Esophagus squamous epithelium (tissue), 5 donors: Measurements from ENCODE around the gene MYOM3. TPM values are rescaled to one million over a fixed set of nuclear protein-coding genes. Genes with fewer than 3 reads are reported as not detected.
"Not testable (repeated sequence)": the region's sequence is repeated elsewhere in the genome, so short reads cannot be mapped to it uniquely, and the experiment has no call there.

Source experiments
- DNase-seq: peaks from one replicate; lab custom pipeline; 2025; lab: John Stamatoyannopoulos, UW
- H3K27ac ChIP-seq, 4 donors: fragments of 200-600 bp; sonication (generic); one replicate each; pipeline ENCODE4 v1.5.1; 2016 to 2019; ENCODE audit warnings: mild to moderate bottlenecking in 1 of 4
- H3K27me3 ChIP-seq, 4 donors: fragments of 200-600 bp; sonication (generic); 1 replicate in 3 of 4; 2 replicates in 1 of 4; pipeline versions ENCODE4 v1.5.1 to v1.6.0; 2017 to 2021; ENCODE audit warnings: antibody characterized with exemption in 1 of 4
- H3K36me3 ChIP-seq, 3 donors: fragments of 200-600 bp; sonication (generic); one replicate each; pipeline ENCODE4 v1.5.1; 2016 to 2019
- H3K4me1 ChIP-seq, 3 donors: fragments of 200-600 bp; sonication (generic); one replicate each; pipeline ENCODE4 v1.5.1; 2017 to 2019
- H3K4me3 ChIP-seq, 4 donors: fragments of 200-600 bp; sonication (generic); 1 replicate in 3 of 4; 2 replicates in 1 of 4; pipeline ENCODE4 v1.5.1; 2016 to 2019; ENCODE audit warnings: mild to moderate bottlenecking in 2 of 4, moderate library complexity in 1 of 4
- H3K9me3 ChIP-seq, 3 donors: fragments of 200-600 bp; sonication (generic); one replicate each; pipeline ENCODE4 v1.5.1; 2016 to 2019
- POLR2A ChIP-seq, 4 donors: fragments of 450-650 bp; IDR thresholded peaks; one replicate each; pipeline ENCODE4 v1.6.1; 2017; ENCODE audit warnings: antibody characterized with exemption in 4 of 4, mild to moderate bottlenecking in 4 of 4, moderate library complexity in 3 of 4
- WGBS, 2 donors: methylation state at CpG; one replicate each; pipeline ENCODE4 v1.1.5; 2018; 5-methylcytosine and 5-hydroxymethylcytosine counted together
- intact Hi-C: fragments of 100-400 bp; cut with DNase I; formaldehyde crosslinking; loops from one replicate; pipeline ENCODE4 v1.15.0; 2022
- total RNA-seq, 4 donors: library from RNA; depleted of rRNA; stranded (reverse); fragments of >200 nt; gene quantifications; one replicate each; pipeline ENCODE4 v1.1.0, GENCODE V29; 2016
- TF ChIP-seq, protein P1 (sequence below), 6 experiments: fragments of 450-650 bp in 4 of 6; fragments of 200-600 bp in 2 of 6; sonication (generic) in 2 of 6; IDR thresholded peaks; one replicate each; pipeline ENCODE4 v1.5.1; 2016 to 2019; ENCODE audit warnings: antibody characterized with exemption in 6 of 6, mild to moderate bottlenecking in 4 of 6, moderate library complexity in 4 of 6
- donor health status: DM: yes; HTN: yes; CAD: no.

Gene MYOM3
- total RNA-seq, 4 donors from 2014 or later = 0.30 to 1.1 (median 0.56) TPM

DNA sequence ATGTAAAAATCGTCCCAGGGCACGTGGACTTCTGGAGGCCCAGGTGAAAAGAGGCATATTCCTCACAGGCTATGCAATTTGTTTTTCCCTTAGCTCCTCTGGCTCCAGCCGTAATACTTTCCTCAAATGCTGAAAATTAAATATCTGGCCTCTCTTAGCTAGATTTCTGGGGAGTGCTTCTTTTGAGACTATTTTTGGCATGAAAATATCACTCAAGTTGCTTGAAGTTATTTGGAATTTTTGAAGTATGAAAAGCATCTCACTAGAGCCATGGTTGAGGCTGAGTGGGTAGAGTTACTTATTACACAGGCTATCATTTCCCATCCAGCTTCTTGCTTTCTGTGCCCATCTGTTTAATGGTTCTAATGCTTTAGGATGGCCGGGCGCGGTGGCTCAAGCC lies 59.7 kb downstream of the MYOM3 start:
- intact Hi-C loops = no loop called here
- Histone ChIP-seq H3K36me3 (no peaks in the 10 kb centered on the region), H3K27me3 (no peaks in the 10 kb centered on the region), H3K4me3 (no peak overlapping the region), H3K9me3 (no peaks in the 10 kb centered on the region), H3K27ac (no peak overlapping the region), H3K4me1 (peaks cover 0 to 7% (median 4%) of the 10 kb centered on the region in 3 donors)
- DNase-seq = no peak
- no peak for TF ChIP-seq POLR2A (IDR thresholded peaks at IDR 0.05)
- TF ChIP-seq, protein P1, sequence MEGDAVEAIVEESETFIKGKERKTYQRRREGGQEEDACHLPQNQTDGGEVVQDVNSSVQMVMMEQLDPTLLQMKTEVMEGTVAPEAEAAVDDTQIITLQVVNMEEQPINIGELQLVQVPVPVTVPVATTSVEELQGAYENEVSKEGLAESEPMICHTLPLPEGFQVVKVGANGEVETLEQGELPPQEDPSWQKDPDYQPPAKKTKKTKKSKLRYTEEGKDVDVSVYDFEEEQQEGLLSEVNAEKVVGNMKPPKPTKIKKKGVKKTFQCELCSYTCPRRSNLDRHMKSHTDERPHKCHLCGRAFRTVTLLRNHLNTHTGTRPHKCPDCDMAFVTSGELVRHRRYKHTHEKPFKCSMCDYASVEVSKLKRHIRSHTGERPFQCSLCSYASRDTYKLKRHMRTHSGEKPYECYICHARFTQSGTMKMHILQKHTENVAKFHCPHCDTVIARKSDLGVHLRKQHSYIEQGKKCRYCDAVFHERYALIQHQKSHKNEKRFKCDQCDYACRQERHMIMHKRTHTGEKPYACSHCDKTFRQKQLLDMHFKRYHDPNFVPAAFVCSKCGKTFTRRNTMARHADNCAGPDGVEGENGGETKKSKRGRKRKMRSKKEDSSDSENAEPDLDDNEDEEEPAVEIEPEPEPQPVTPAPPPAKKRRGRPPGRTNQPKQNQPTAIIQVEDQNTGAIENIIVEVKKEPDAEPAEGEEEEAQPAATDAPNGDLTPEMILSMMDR (IDR thresholded peaks at IDR 0.05) = no peak
- 50 to 61% methylated on average over 4 to 5 of the region's 6 CpGs for WGBS, 2 donors

DNA sequence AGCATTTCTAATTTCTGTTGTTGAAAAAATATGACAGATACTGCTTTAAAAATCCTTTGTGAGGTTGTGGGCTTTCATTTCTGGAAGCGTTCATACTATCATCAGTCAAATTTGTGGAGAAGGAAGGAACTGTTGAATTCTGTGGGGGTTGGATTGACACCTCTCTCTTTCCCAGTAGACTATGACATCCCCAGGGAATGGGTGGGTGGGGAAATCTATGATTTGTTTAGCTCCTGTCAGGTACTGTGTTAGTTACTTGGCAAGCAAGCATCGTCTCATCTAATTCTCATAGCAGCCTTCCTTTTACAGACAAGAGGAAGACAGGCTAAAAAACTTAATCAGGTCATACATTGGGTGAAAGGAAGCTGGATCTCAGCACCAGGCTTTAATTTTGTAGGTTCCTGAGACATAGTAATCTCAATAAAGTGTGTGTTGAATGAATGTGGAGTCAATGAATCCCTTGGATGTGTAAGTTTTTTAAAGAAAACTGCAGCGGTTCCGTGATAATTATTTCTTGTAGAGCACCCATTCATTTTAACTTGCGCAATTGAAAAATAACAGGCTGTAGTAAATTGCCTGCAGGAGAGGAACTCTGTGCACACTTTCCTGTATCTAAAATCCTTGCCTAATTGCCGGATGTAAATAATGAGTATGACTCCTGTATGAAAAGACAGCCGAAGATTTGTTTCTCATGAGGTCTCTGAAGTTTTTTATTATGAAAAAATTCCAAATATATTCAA lies 60.6 kb downstream of the MYOM3 start:
- H3K27ac ChIP-seq = no peak overlapping the region
- H3K4me3 ChIP-seq = no peak overlapping the region
- peaks cover 6 to 16% (median 13%) of the 10 kb centered on the region in 3 donors for H3K4me1 ChIP-seq
- DNase-seq = no peak
- TF ChIP-seq POLR2A (IDR thresholded peaks at IDR 0.05) = no peak
- TF ChIP-seq, protein P1 (IDR thresholded peaks at IDR 0.05) = no peak
- no peaks in the 10 kb centered on the region for H3K36me3 ChIP-seq
- H3K27me3 ChIP-seq = no peaks in the 10 kb centered on the region
- H3K9me3 ChIP-seq = no peaks in the 10 kb centered on the region
- WGBS, 2 donors = 42 to 48% methylated on average over 7 of the region's 7 CpGs
- intact Hi-C loops = no loop called here

DNA sequence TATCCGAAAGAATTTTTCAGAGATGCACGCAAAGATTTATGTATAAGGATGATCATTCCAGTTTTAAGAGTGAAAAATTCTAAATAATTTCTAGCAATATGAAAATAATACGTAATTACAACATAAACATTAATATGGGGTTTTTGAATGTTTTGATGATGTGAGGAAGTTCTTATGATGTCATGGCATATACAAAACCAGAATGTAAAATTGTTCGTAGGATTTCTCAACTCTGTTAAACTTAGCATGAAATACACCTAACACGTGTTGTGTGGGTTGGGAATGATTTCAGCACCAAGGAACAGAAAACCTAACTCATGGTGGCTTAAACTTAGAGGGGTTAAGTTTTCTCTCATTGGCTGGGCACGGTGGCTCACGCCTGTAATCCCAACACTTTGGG lies 62.2 kb downstream of the MYOM3 start:
- WGBS, 2 donors = 87 to 94% methylated on average over 7 of the region's 7 CpGs
- Histone ChIP-seq H3K27me3 (no peaks in the 10 kb centered on the region), H3K36me3 (no peaks in the 10 kb centered on the region), H3K4me3 (no peak overlapping the region), H3K27ac (no peak overlapping the region), H3K4me1 (peaks cover 6 to 26% (median 21%) of the 10 kb centered on the region in 3 donors), H3K9me3 (no peaks in the 10 kb centered on the region)
- intact Hi-C loops = no loop called here
- TF ChIP-seq POLR2A (IDR thresholded peaks at IDR 0.05) = no peak
- TF ChIP-seq, protein P1 (IDR thresholded peaks at IDR 0.05) = no peak
- DNase-seq = no peak

- H3K4me3 ChIP-seq, H3K27me3 ChIP-seq, H3K36me3 ChIP-seq, H3K9me3 ChIP-seq, H3K27ac ChIP-seq, intact Hi-C loops, DNase-seq: not testable (repeated sequence)
- peaks cover 6 to 26% (median 21%) of the 10 kb centered on the region in 3 donors for H3K4me1 ChIP-seq
- WGBS, 2 donors = 73 to 85% methylated on average over 4 of the region's 4 CpGs
These were observed 63.0 kb downstream of the MYOM3 start for GRCh38 chr1:24048894-24049293.

DNA sequence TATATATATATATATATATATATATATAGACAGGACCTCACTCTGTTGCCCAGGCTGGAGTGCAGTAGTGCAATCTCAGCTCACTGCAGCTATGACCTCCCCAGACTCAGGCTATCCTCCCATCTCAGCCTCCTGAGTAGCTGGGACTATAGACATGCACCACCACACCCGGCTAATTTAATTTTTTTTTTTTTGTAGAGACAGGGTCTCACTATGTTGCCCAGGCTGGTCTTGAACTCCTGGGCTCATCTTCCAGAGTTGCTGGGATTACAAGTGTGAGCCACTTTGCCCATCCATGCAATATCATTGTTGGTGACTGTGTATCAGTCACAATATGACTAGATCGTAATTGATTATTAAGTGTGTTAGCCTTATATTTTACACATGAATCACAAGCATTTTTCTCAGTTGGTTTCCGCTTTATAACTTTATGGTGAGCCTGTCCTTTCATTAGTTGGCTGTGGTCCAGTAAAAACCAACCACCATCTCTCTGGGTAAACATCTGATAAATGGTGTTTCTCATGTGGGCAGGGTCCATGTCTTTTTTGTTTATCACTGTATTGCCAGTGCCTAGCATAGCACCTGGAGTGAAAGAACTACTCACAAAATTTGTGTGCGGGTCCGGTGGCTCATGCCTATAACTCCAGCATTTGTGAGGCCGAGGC lies 63.6 kb downstream of the MYOM3 start:
- H3K27me3 ChIP-seq = no peaks in the 10 kb centered on the region
- intact Hi-C loops = no loop called here
- DNase-seq = no peak
- H3K36me3 ChIP-seq = no peaks in the 10 kb centered on the region
- no peaks in the 10 kb centered on the region for H3K9me3 ChIP-seq
- 70 to 87% methylated on average over 6 of the region's 6 CpGs for WGBS, 2 donors
- peaks cover 6 to 26% (median 21%) of the 10 kb centered on the region in 3 donors for H3K4me1 ChIP-seq
- no peak overlapping the region for H3K27ac ChIP-seq
- H3K4me3 ChIP-seq = no peak overlapping the region
- no peak for TF ChIP-seq POLR2A (IDR thresholded peaks at IDR 0.05)
- TF ChIP-seq, protein P1 (IDR thresholded peaks at IDR 0.05) = no peak
